Activated B cell treated with CpG ODN at 0.5 μM for 24 hours (primary cell): ENCODE measurements around the gene ZNF500. TPM values are rescaled to one million over a fixed set of nuclear protein-coding genes. Genes with fewer than 3 reads are reported as not detected.

ENCODE experiments used
- ATAC-seq: fragments of 200-7000 bp; cut with Tn5 transposase; one replicate; pipeline ENCODE4 v1.10.0; 2021; ENCODE audit warnings: low read depth, mild to moderate bottlenecking, moderate library complexity
- CTCF ChIA-PET: fragments of 350-600 bp; sonication (Branson Sonifier 250); formaldehyde crosslinking; loops from one replicate; lab custom pipeline; 2021; ENCODE audit warnings: antibody characterized with exemption; lab: Charles Lee
- POLR2A ChIA-PET: fragments of 350-600 bp; sonication (Branson Sonifier 250); formaldehyde crosslinking; loops from one replicate; lab custom pipeline; 2021; ENCODE audit warnings: antibody characterized with exemption; lab: Charles Lee
- DNase-seq: peaks from one replicate; pipeline ENCODE4 v3.0.0; 2022
- H3K27ac Mint-ChIP-seq: one replicate; pipeline ENCODE4 v1.8.0; 2020; ENCODE audit warnings: mixed read lengths
- H3K27me3 Mint-ChIP-seq: one replicate; pipeline ENCODE4 v1.8.0; 2021; ENCODE audit warnings: mixed read lengths
- H3K36me3 Mint-ChIP-seq: one replicate; pipeline ENCODE4 v1.8.0; 2021; ENCODE audit warnings: low read depth, mixed read lengths
- H3K4me1 Mint-ChIP-seq: one replicate; pipeline ENCODE4 v1.8.0; 2021; ENCODE audit warnings: mixed read lengths
- H3K4me3 Mint-ChIP-seq: one replicate; pipeline ENCODE4 v1.8.0; 2020; ENCODE audit warnings: mild to moderate bottlenecking, mixed read lengths
- H3K9me3 Mint-ChIP-seq: one replicate; pipeline ENCODE4 v1.8.0; 2020; ENCODE audit warnings: mixed read lengths
- intact Hi-C: fragments of 100-400 bp; cut with micrococcal nuclease; formaldehyde crosslinking; loops from one replicate; pipeline ENCODE4 v1.15.1; 2024
- total RNA-seq: library from RNA; stranded (reverse); gene quantifications from 2 replicates; pipeline ENCODE4 v1.2.3, GENCODE V29; 2022
- TF ChIP-seq, protein P1 (sequence below): fragments of 200-600 bp; IDR thresholded peaks from one replicate; pipeline ENCODE4 v1.8.0; 2022; ENCODE audit warnings: antibody characterized with exemption, mild to moderate bottlenecking

ZNF500 gene
- total RNA-seq, 1 donor from 2014 or later: 19.1 TPM

DNA sequence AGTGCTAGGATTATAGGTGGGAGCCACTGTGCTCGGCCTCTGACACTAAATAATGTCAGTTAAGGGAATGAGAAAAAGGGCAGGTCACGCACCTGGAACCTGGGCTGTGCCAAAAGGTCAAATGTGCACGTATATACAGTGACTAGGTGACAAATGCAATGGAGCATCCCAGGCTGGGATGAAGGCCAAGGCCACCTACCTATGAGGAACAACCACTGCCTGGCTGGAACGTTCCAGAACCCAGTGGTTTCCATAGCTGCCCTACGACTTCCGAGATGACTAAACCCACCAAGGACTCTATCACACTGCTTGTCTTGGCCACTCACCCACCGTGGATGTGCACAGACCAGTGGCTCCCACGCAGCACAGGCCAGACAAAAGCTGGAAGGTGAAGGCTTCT is 16.1 kb downstream of the ZNF500 start:
- TF ChIP-seq, protein P1, sequence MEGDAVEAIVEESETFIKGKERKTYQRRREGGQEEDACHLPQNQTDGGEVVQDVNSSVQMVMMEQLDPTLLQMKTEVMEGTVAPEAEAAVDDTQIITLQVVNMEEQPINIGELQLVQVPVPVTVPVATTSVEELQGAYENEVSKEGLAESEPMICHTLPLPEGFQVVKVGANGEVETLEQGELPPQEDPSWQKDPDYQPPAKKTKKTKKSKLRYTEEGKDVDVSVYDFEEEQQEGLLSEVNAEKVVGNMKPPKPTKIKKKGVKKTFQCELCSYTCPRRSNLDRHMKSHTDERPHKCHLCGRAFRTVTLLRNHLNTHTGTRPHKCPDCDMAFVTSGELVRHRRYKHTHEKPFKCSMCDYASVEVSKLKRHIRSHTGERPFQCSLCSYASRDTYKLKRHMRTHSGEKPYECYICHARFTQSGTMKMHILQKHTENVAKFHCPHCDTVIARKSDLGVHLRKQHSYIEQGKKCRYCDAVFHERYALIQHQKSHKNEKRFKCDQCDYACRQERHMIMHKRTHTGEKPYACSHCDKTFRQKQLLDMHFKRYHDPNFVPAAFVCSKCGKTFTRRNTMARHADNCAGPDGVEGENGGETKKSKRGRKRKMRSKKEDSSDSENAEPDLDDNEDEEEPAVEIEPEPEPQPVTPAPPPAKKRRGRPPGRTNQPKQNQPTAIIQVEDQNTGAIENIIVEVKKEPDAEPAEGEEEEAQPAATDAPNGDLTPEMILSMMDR: no peak
- no peak for ATAC-seq
- CTCF ChIA-PET: no interaction called here

DNA sequence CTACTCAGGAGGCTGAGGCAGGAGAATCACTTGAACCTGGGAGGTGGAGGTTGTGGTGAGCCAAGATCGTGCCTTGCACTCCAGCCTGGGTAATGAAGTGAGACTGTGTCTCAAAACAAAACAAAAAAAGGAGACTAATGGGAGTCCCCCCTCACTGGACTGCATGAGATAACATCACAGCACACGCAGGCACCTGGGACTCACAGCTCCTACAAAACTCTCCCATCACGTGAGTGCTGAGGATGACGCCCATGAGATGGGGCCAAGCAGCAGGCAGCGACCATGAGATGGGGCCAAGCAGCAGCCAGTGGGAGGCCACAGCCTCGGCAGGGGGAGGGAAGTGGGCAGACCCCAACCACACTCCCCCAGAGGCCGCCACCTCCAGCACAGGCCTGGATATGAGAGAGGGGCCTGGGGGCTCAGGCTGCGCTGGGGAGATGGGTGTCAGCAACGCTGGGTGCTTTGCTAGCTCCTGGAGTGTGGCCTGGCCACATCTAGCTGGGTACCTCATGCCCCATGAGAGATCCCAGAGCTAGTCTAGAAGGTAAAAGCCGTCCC is 17.2 kb downstream of the ZNF500 start:
- Mint-ChIP-seq H3K4me3 (no peak overlapping the region), H3K27ac (no peak overlapping the region), H3K9me3 (no peaks in the 10 kb centered on the region), H3K36me3 (peaks cover 21% of the 10 kb centered on the region), H3K4me1 (peaks cover 18% of the 10 kb centered on the region), H3K27me3 (no peaks in the 10 kb centered on the region)
- intact Hi-C loops: no loop called here
- CTCF ChIA-PET: no interaction called here
- no peak for DNase-seq
- POLR2A ChIA-PET: no interaction called here
- ATAC-seq: no peak
- TF ChIP-seq, protein P1: no peak

More for the DNA sequence above, 16.1 kb downstream of the ZNF500 start:
- no peak overlapping the region for H3K27ac Mint-ChIP-seq
- no peak for DNase-seq
- peaks cover 18% of the 10 kb centered on the region for H3K4me1 Mint-ChIP-seq
- no peak overlapping the region for H3K4me3 Mint-ChIP-seq
- H3K36me3 Mint-ChIP-seq: peaks cover 31% of the 10 kb centered on the region
- POLR2A ChIA-PET: interaction anchor here (0.6 kb wide), 1 partner anchor 51 kb away, joined by 3 read pairs; no protein-coding TSS in a partner anchor
- peaks cover 2% of the 10 kb centered on the region for H3K9me3 Mint-ChIP-seq
- intact Hi-C loops: no loop called here
- H3K27me3 Mint-ChIP-seq: no peaks in the 10 kb centered on the region

- no peak overlapping the region for H3K4me3 Mint-ChIP-seq
Observed at GRCh38 chr16:4748682-4749411, 18.1 kb downstream of the ZNF500 start.

GRCh38 chr16:4747906-4748681 is 18.9 kb downstream of the ZNF500 start:
- CTCF ChIA-PET: interaction anchor here (0.6 to 1.0 kb wide), 2 partner anchors 13 to 160 kb away, joined by 4 read pairs; partner anchors contain the start of gene DNAAF8
- Mint-ChIP-seq H3K4me1 (peaks cover 24% of the 10 kb centered on the region), H3K36me3 (peaks cover 15% of the 10 kb centered on the region), H3K4me3 (peak overlapping the region; percentile 19), H3K9me3 (no peaks in the 10 kb centered on the region), H3K27me3 (no peaks in the 10 kb centered on the region), H3K27ac (no peak overlapping the region)
- POLR2A ChIA-PET: interaction anchor here (0.6 kb wide), 1 partner anchor 99 kb away, joined by 3 read pairs; the partner anchor contains the start of genes GLYR1 and UBN1
- DNase-seq (no peak), ATAC-seq (no peak)
- intact Hi-C loops: no loop called here
- TF ChIP-seq, protein P1: no peak

More at GRCh38 chr16:4748682-4749411, 18.1 kb downstream of the ZNF500 start:
- no peak for DNase-seq
- H3K4me1 Mint-ChIP-seq: peaks cover 18% of the 10 kb centered on the region
- intact Hi-C loops: no loop called here
- H3K36me3 Mint-ChIP-seq: peaks cover 19% of the 10 kb centered on the region
- H3K9me3 Mint-ChIP-seq: no peaks in the 10 kb centered on the region
- POLR2A ChIA-PET: no interaction called here
- H3K27me3 Mint-ChIP-seq: no peaks in the 10 kb centered on the region
- ATAC-seq: no peak
- TF ChIP-seq, protein P1: no peak
- H3K27ac Mint-ChIP-seq: no peak overlapping the region
- CTCF ChIA-PET: interaction anchor here (0.6 kb wide), 1 partner anchor 159 kb away, joined by 4 read pairs; no protein-coding TSS in a partner anchor
